NCI-H526 (cell line): ENCODE data around the gene SH3PXD2B.
"Not testable (repeated sequence)": the region's sequence is repeated elsewhere in the genome, so short reads cannot be mapped to it uniquely, and the experiment has no call there.

ENCODE experiments used
- DNase-seq, 2 experiments: peaks; one replicate each; lab custom pipeline; 2025; lab: John Stamatoyannopoulos, UW

Gene SH3PXD2B

GRCh38 chr5:172365948-172366608 lies 88.2 kb downstream of the SH3PXD2B start:
- DNase-seq: no peak

GRCh38 chr5:172364773-172365172 lies 89.6 kb downstream of the SH3PXD2B start:
- DNase-seq: no peak

- DNase-seq: no peak
These were observed 91.6 kb downstream of the SH3PXD2B start for GRCh38 chr5:172362755-172363154.

- DNase-seq: no peak
These were observed 92.6 kb downstream of the SH3PXD2B start for GRCh38 chr5:172361566-172362238.

GRCh38 chr5:172358345-172358744 lies 96.0 kb downstream of the SH3PXD2B start:
- no peak for DNase-seq

- no peak for DNase-seq
These were observed 97.8 kb downstream of the SH3PXD2B start for GRCh38 chr5:172356527-172356926.

DNA sequence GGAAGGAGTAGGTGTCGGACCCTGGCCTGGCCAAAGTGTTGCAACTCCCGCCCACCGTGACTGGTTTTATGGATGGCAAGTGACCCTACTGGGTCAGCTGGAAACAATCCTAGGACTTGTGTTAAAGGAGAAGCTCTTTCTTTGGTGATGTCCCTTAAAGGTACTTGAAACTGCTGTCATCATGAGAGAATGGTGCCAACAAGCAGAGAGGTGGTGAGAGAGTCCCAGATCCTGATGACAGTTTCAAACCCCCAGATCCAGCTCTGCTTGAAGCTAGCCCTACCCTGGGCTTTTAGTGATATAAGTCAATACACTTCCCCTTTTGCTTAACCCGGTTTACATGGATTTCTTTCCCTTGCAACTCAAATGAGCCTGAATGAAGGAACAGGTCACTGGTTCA lies 98.3 kb downstream of the SH3PXD2B start:
- DNase-seq: no peak

DNA sequence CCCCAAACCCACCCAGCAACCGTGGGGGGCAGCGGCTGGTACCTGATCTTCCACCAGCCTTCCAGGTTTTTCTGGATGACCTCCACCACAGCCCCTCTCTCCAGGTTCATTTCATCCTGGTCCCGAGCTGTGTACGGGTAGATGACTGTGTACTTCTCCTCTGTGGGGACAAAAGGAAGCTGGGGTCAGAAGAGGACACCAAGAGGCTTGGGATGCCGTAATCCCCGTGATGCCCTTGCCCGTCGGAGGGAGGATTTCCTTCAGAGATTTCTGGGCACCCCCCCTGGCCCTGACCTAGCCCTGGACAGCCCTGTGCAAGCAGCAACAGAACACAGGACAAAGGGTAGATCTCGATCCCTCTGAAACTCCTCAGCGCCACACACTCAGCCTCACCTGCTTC lies 100.5 kb downstream of the SH3PXD2B start:
- no peak for DNase-seq

DNA sequence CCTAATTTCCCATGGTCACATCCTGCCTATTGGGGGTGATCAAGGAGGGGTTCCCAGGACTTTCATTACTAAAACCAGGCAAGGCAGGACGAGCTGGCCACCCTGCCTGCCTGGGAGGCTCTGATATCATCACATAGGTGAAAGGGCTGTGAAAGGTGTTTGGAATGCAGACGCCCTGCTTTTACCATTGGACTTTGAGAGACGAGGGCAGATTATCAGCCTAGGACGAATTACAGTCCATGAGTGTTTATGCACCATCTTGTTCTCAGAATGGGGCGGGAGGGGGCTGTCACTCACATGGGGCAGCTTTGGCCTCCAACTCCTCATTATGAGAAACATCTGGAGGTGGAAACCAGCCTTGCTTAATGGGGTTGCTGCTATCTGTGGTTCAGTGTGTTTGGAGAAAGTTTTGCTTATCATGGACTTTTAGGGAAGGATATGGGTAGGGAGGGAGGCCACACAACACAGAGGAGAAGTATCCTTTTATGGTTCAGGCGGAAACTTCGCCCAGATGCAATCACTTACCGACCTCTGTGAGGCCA lies 101.0 kb downstream of the SH3PXD2B start:
- DNase-seq: no peak

- not testable (repeated sequence) for DNase-seq
These were observed 101.8 kb downstream of the SH3PXD2B start for GRCh38 chr5:172352526-172352925.

DNA sequence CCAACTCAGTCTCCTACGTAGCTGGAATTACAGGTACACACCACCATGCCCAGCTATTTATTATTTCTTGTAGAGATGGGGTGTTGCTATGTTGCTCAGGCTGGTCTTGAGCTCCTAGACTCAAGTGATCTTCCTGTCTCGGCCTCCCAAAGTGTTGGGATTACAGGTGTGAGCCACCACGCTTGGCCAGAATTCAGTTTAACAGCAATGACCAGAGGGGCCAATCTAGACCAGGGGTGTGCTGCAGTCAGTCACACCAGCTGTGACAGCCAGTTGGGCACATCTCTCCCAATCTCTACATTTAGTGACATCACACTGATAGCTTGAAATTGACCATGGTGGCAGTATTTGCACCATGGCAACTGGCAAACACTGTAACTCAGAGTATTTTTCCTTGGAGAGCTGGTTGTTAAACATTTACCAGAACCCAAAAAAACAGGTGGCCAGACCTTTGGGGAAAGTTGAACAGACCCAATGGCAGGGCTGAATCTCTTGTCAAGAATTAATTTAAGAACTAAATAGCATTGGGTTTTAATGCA lies 103.0 kb downstream of the SH3PXD2B start:
- no peak for DNase-seq

DNA sequence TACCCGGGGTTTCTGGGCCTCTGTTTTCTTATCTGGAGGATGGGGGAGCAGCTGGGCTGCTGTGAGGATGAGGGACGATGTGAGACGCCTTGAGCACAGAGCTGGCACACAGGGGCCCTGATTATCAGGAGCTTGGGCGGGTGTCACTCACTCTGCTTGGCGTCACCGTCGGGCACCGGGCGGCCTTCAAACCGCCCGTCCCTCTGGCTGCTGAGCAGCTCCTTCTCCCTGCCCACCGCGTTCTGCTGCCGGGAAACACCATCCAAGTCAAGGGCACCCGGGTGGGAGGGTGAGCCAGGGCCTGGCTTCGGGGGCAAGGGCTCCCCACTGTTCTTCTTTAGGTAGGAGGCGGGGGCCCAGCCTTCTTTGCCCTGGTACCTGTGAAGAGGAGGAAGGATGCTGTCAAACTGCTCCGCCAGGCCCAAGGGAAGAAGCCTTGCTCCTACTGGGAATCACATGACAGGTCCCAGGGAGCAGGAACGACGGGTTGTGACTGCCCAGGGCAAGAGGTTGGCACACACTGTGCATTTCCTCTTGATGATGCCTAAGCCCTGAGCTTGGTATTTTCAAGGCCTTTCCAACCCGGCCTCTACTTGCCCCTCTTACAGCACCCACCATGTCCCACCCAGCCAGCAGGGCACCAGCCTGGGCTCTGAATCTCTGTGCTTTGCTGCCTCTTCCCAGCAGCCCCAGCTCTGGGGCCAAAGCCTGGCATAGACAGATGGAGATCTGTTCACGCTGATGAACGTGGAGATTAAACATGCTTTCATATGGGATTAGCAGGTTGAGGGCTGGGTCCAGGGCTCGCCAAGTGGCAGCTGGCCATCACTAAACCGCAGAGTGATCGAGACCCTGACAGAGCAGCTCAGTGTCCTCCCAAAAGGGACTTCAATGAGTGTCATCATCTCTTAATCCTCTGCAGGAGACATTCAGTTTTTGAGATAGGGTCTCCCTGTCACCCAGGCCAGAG lies 103.8 kb downstream of the SH3PXD2B start:
- no peak for DNase-seq

DNA sequence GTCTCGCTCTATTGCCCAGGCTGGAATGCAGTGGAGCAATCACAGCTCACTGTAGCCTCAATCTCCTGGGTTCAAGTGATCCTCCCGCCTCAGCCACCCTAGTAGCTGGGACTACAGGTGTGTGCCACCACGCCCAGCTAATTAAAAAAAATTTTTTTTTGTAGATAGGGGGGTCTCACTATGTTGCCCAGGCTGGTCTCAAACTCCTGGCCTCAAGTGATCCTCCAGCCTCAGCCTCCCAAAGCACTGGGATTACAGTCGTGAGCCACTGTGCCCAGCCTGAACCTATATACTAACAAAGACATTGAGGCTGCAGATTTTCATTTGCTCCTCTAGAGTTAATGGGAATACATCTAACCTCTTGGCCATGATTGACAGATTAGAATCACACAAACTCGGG lies 105.6 kb downstream of the SH3PXD2B start:
- DNase-seq: not testable (repeated sequence)

DNA sequence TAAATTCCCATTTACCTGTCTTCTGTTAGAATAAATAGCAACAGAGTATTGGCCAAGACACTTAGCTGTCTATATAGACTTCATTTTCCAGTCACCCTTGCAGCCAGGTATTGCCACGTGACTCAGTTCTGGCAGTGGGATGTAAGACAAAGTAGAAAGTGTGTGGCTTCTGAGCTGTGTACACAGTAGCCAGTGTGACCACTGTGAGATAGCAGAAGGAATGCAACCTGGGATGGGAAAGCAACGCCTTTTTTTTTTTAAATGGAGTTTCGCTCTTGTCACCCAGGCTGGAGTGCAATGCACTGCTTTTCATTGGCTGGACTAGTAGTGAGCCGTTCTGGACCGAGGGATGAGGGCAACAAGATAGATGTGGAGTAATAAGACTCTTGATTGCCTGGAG lies 106.2 kb downstream of the SH3PXD2B start:
- no peak for DNase-seq

- no peak for DNase-seq
These were observed 106.8 kb downstream of the SH3PXD2B start for GRCh38 chr5:172347496-172348052.

- no peak for DNase-seq
These were observed 108.4 kb downstream of the SH3PXD2B start for GRCh38 chr5:172345881-172346280.

DNA sequence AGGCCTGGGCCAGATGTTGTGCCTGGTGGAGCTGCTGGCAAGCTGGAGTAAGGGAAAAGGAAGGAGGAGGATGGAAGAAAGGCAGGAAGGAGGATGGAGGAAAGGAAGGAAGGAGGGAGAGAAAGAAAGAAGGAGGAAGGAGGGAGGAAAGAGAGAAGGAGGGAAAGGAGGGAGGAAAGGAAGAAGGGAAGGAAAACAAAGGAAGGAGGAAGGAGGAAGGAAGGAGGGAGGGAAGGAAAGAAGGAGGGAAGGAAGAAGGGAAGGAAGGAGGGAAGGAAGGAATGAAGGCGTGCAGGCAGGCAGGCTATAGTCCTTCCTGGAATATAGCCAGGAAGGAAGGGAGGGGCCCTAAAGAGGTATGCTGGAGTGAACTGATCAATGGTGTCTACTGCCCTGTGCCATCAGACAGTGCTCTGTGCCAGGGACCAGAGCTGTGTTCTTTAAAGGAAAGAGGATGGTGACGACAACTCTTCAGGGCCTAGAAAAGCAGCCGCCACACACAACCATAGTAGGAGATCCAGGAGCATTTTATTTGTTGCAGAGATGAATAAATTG lies 109.4 kb downstream of the SH3PXD2B start:
- no peak for DNase-seq

DNA sequence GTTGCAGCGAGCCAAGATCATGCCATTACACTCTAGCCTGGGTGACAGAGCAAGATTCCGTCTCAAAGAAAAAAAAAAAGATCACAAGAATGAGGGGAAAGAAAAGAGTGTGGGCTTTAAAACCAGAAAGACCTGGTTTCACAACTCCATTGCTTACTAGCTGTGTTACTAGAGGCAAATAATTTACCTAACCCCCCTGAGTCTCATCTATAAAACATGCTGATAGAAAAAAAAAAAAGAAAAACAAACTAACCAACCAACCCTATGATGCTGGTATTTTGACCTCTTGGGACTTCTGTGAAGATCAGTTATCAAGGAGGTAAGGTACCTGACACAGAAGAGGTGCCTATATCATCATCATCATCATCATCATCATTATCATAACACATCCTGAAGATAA lies 110.6 kb downstream of the SH3PXD2B start:
- DNase-seq: no peak

GRCh38 chr5:172342918-172343317 lies 111.4 kb downstream of the SH3PXD2B start:
- no peak for DNase-seq

DNA sequence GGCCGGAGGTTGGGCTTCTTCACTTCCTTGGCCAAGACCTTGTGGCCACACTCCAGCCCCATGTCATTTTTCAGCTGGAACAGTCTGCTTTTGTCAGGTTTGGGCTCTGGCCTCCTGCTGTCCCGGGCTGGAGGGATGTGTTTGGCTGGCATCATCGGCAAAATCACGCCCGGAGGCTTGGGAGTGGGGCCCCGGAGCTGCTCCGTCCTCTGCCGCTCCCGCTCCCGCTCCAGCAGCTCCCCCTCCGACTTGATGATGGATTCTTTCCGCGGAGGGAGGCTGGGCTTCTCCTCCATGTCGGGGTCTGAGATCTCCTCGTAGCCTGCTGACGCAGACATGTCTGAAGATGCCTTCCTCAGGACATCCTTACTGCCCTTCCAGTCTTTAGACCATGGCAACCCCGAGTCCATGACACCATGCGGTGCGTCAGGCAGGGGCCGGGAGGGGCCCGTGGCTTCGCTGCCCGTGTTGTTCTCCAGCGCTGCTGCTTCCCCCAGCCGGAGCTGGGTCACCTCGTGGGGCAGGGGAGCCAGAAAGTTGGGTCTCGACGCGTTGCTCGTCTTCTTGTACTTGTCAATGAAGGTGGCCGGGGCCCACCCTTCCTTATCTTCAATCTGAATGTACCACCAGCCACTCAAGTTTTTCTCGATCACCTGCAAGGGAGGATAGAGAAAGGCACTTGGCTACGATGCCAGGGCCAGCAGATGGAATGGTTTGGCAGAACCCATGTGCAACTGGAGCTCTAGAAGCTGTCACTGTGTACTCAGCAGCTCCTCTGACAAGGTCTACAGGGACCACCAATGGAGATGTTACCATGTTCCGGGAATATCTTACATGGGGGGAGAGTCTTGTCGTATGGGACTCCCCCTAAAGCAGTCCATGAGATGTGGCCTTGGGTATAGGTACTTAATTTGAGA lies 114.8 kb downstream of the SH3PXD2B start:
- DNase-seq: no peak
